Gastrocnemius medialis (tissue), 4 donors: Measurements from ENCODE around the gene PTPRN2. TPM values are rescaled to one million over a fixed set of nuclear protein-coding genes. Genes with fewer than 3 reads are reported as not detected.

Source experiments
- ATAC-seq, 2 donors: fragments of 150-250 bp; one replicate each; pipeline ENCODE4 v1.9.1; 2016
- DNase-seq, 2 donors: peaks; one replicate each; pipeline ENCODE4 v3.0.0-alpha.2; 2019
- H3K27ac ChIP-seq, 4 donors: fragments of 200-600 bp; sonication (generic); 1 replicate in 1 of 4; 2 replicates in 3 of 4; pipeline ENCODE4 v1.5.1; 2016 to 2018; ENCODE audit warnings: mild to moderate bottlenecking in 2 of 4, moderate library complexity in 1 of 4
- H3K27me3 ChIP-seq, 3 donors: fragments of 200-600 bp; sonication (generic) in 2 of 3; 1 replicate in 1 of 3; 2 replicates in 2 of 3; pipeline versions ENCODE4 v1.5.1 to v1.6.0; 2016 to 2019; ENCODE audit warnings: mild to moderate bottlenecking in 1 of 3, moderate library complexity in 1 of 3
- H3K36me3 ChIP-seq, 2 donors: fragments of 200-600 bp; sonication (generic) in 1 of 2; one replicate each; pipeline ENCODE4 v1.5.1; 2017 to 2018
- H3K4me1 ChIP-seq, 2 donors: fragments of 200-600 bp; sonication (generic) in 1 of 2; one replicate each; pipeline ENCODE4 v1.5.1; 2016 to 2017; ENCODE audit warnings: mild to moderate bottlenecking in 2 of 2
- H3K4me3 ChIP-seq, 4 donors: fragments of 200-600 bp; sonication (generic) in 3 of 4; 1 replicate in 1 of 4; 2 replicates in 3 of 4; pipeline ENCODE4 v1.5.1; 2016 to 2019; ENCODE audit warnings: mild to moderate bottlenecking in 2 of 4
- H3K9me3 ChIP-seq, 3 donors: fragments of 200-600 bp; sonication (generic) in 2 of 3; 1 replicate in 1 of 3; 2 replicates in 2 of 3; pipeline ENCODE4 v1.5.1; 2016 to 2019
- POLR2A ChIP-seq, 2 donors: fragments of 450-650 bp; IDR thresholded peaks; one replicate each; pipeline ENCODE4 v1.6.1; 2017; ENCODE audit warnings: antibody characterized with exemption in 2 of 2, mild to moderate bottlenecking in 2 of 2, moderate library complexity in 2 of 2
- in situ Hi-C, 4 donors: fragments of 200-750 bp; cut with MboI; loops; one replicate each; pipeline versions ENCODE4 v1.15.0 to v1.8.0; 2017; ENCODE audit warnings: low sequenced_read_pairs in 4 of 4
- intact Hi-C: fragments of 100-400 bp; cut with DNase I; formaldehyde crosslinking; loops from one replicate; pipeline ENCODE4 v1.15.1; 2023; ENCODE audit warnings: low total_unique reads
- total RNA-seq, 4 donors: library from RNA; depleted of rRNA; stranded (reverse); fragments of >200 nt; gene quantifications; one replicate each; pipeline versions ENCODE4 v1.1.0 to v1.2.3, GENCODE V29; 2016
- TF ChIP-seq, protein P1 (sequence below), 5 experiments: fragments of 450-650 bp in 3 of 5; fragments of 200-600 bp in 2 of 5; sonication (generic) in 2 of 5; IDR thresholded peaks in 4 of 5; conservative IDR thresholded peaks in 1 of 5; 1 replicate in 4 of 5; 2 replicates in 1 of 5; pipeline ENCODE4 v1.5.1; 2016 to 2019; ENCODE audit warnings: antibody characterized with exemption in 5 of 5, mild to moderate bottlenecking in 3 of 5, moderate library complexity in 3 of 5

Gene PTPRN2
- total RNA-seq, 4 donors from 2014 or later = 0.66 to 0.85 (median 0.81) TPM

DNA sequence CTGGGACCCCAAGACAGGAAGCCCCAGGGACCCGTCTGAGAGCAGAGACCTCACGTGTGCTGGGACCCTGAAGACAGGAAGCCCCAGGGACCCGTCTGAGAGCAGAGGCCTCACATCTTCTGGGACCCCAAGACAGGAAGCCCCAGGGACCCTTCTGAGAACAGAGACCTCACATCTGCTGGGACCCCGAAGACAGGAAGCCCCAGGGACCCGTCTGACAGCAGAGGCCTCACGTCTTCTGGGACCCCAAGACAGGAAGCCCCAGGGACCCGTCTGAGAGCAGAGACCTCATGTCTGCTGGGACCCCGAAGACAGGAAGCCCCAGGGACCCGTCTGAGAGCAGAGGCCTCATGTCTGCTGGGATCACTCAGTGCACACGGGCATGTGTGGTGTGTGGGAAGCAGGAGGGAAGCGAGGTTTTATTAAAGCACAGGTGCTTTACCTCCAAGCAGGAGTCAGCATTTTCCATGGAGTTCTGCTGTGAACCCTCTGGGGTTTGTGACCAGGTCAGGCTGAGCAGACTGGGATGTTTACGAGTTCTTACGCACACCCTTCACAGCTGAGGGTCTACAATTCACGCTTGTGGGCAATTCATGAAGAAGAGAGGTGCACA lies 660.2 kb downstream of the PTPRN2 start:
- in situ Hi-C loops = no loop called here
- no peak overlapping the region for H3K4me3 ChIP-seq
- no peaks in the 10 kb centered on the region for H3K27me3 ChIP-seq
- no peaks in the 10 kb centered on the region for H3K9me3 ChIP-seq
- no peaks in the 10 kb centered on the region for H3K36me3 ChIP-seq
- ATAC-seq (no peak), DNase-seq (no peak)
- TF ChIP-seq POLR2A (IDR thresholded peaks at IDR 0.05) = no peak
- TF ChIP-seq, protein P1, sequence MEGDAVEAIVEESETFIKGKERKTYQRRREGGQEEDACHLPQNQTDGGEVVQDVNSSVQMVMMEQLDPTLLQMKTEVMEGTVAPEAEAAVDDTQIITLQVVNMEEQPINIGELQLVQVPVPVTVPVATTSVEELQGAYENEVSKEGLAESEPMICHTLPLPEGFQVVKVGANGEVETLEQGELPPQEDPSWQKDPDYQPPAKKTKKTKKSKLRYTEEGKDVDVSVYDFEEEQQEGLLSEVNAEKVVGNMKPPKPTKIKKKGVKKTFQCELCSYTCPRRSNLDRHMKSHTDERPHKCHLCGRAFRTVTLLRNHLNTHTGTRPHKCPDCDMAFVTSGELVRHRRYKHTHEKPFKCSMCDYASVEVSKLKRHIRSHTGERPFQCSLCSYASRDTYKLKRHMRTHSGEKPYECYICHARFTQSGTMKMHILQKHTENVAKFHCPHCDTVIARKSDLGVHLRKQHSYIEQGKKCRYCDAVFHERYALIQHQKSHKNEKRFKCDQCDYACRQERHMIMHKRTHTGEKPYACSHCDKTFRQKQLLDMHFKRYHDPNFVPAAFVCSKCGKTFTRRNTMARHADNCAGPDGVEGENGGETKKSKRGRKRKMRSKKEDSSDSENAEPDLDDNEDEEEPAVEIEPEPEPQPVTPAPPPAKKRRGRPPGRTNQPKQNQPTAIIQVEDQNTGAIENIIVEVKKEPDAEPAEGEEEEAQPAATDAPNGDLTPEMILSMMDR (IDR thresholded peaks at IDR 0.05 in 4 of 5, conservative IDR thresholded peaks at IDR 0.05 in 1 of 5) = no peak
- no peaks in the 10 kb centered on the region for H3K4me1 ChIP-seq
- H3K27ac ChIP-seq = no peak overlapping the region
- intact Hi-C loops = no loop called here

DNA sequence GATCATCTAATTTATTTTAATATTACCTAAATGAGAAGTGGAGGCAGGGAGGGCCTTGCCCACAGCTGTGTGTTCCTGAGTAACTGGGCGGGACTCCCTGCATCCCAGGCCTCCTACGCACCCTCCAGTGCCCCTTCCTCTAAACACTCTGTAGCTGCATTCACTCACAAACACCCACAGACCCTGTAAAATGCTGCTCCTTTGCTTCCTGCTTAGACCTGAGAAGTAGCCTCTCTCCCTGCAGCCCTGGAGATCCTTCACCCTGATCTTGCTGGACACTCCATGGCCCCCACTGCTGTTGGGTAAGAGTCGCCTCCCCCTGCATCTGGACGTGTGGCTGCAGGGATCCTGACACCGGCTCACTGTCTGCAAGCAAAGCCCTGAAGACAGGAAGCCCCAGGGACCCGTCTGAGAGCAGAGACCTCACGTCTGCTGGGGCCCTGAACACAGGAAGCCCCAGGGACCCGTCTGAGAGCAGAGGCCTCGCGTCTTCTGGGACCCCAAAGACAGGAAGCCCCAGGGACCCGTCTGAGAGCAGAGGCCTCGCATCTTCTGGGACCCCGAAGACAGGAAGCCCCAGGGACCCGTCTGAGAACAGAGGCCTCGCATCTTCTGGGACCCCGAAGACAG lies 661.0 kb downstream of the PTPRN2 start:
- ATAC-seq (no peak), DNase-seq (no peak)
- Histone ChIP-seq H3K9me3 (no peaks in the 10 kb centered on the region), H3K27ac (no peak overlapping the region), H3K4me3 (no peak overlapping the region), H3K36me3 (no peaks in the 10 kb centered on the region), H3K27me3 (no peaks in the 10 kb centered on the region), H3K4me1 (no peaks in the 10 kb centered on the region)
- intact Hi-C loops (no loop called here), in situ Hi-C loops (no loop called here)
- TF ChIP-seq, protein P1 (IDR thresholded peaks at IDR 0.05 in 4 of 5, conservative IDR thresholded peaks at IDR 0.05 in 1 of 5) = no peak
- no peak for TF ChIP-seq POLR2A (IDR thresholded peaks at IDR 0.05)

DNA sequence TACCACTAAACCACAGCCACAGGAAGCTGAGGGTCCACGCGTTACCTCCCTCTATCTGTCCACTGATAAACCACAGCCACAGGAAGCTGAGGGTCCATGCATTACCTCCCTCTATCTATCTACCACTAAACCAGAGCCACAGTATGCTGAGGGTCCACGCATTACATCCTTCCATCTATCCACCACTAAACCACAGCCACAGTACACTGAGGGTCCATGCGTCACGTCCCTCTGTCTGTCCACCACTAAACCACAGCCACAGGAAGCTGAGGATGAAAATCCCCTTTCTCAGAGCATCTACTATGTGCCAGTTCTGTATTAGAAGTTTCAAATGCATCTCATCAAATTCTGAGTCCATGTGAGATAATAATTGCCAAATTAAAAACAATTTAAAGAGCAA lies 661.5 kb downstream of the PTPRN2 start:
- no peak for DNase-seq
- no peak for ATAC-seq
- TF ChIP-seq POLR2A (IDR thresholded peaks at IDR 0.05) = no peak
- TF ChIP-seq, protein P1 (IDR thresholded peaks at IDR 0.05 in 4 of 5, conservative IDR thresholded peaks at IDR 0.05 in 1 of 5) = no peak
- Histone ChIP-seq H3K4me1 (no peaks in the 10 kb centered on the region), H3K4me3 (no peak overlapping the region), H3K36me3 (no peaks in the 10 kb centered on the region), H3K27me3 (no peaks in the 10 kb centered on the region), H3K9me3 (no peaks in the 10 kb centered on the region), H3K27ac (no peak overlapping the region)
- intact Hi-C loops = no loop called here
- in situ Hi-C loops = no loop called here

DNA sequence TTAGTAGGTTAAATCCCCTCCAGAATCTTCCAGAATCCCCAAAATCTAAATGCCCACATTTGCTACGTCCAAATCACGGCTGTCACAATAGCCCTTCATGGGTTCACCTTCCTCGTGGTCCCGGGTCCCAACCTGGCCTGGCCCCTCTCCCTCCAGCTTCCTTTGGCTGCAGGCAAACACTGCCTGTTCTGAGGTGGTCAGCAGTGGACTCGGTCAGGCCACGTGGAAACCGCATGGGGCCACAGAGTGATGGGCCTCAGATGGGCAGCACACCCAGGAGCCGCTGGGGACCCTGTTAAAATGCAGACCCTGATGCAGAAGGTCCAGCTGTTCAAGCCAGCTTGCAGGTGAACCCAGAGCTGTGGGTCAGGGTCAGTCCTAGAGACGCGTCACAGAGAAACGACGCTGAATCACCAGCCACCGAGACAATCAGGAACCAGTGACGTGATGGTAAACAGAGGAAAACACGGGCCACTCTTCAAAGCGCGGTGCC lies 662.2 kb downstream of the PTPRN2 start:
- no peak for TF ChIP-seq POLR2A (IDR thresholded peaks at IDR 0.05)
- TF ChIP-seq, protein P1 (IDR thresholded peaks at IDR 0.05 in 4 of 5, conservative IDR thresholded peaks at IDR 0.05 in 1 of 5) = no peak
- in situ Hi-C loops = no loop called here

More for the DNA sequence above, 662.2 kb downstream of the PTPRN2 start:
- no peak for DNase-seq
- intact Hi-C loops = no loop called here
- H3K27ac ChIP-seq = no peak overlapping the region
- no peaks in the 10 kb centered on the region for H3K4me1 ChIP-seq
- H3K36me3 ChIP-seq = no peaks in the 10 kb centered on the region
- no peaks in the 10 kb centered on the region for H3K9me3 ChIP-seq
- no peak for ATAC-seq
- H3K27me3 ChIP-seq = no peaks in the 10 kb centered on the region
- H3K4me3 ChIP-seq = no peak overlapping the region
